Endodermal cell (in vitro differentiated cells): ENCODE measurements around the gene TRRAP. TPM values are rescaled to one million over a fixed set of nuclear protein-coding genes. Genes with fewer than 3 reads are reported as not detected.
A peak's percentile ranks its signal among the peaks of the same experiment; 100 is the strongest.

Experiments
- DNase-seq: peaks from one replicate; pipeline ENCODE4 v3.0.0-alpha.2; 2017
- H3K27ac ChIP-seq: 2 replicates; pipeline ENCODE4 v1.5.1; 2013; ENCODE audit warnings: mild to moderate bottlenecking, low read depth, low read length, moderate library complexity
- H3K27me3 ChIP-seq: 2 replicates; pipeline ENCODE4 v1.6.1; 2013; ENCODE audit warnings: mild to moderate bottlenecking, low read length, moderate library complexity; ENCODE audit not compliant: insufficient read depth, control insufficient read depth, poor library complexity, severe bottlenecking
- H3K36me3 ChIP-seq: 2 replicates; pipeline ENCODE4 v1.7.0; 2013; ENCODE audit warnings: mild to moderate bottlenecking, low read length, moderate library complexity; ENCODE audit not compliant: control insufficient read depth, insufficient read depth
- H3K4me1 ChIP-seq: one replicate; pipeline ENCODE4 v1.7.0; 2013; ENCODE audit warnings: low read length; ENCODE audit not compliant: control insufficient read depth, insufficient read depth
- H3K4me3 ChIP-seq: 2 replicates; pipeline ENCODE4 v1.5.1; 2013; ENCODE audit warnings: mild to moderate bottlenecking, low read length, moderate library complexity
- H3K9ac ChIP-seq: 2 replicates; pipeline ENCODE4 v1.6.1; 2013; ENCODE audit warnings: mild to moderate bottlenecking, low read length, moderate library complexity; ENCODE audit not compliant: poor library complexity, severe bottlenecking; ENCODE audit errors: extremely low read depth
- H3K9me3 ChIP-seq: 2 replicates; pipeline ENCODE4 v1.6.1; 2013; ENCODE audit warnings: mild to moderate bottlenecking, low read length, moderate library complexity; ENCODE audit not compliant: control insufficient read depth
- H3K27ac Mint-ChIP-seq: 2 replicates; pipeline ENCODE4 v1.8.0; 2020; ENCODE audit warnings: mixed read lengths
- H3K27me3 Mint-ChIP-seq: 2 replicates; pipeline ENCODE4 v1.8.0; 2021; ENCODE audit warnings: mild to moderate bottlenecking, mixed read lengths; ENCODE audit not compliant: insufficient read depth
- H3K36me3 Mint-ChIP-seq: 2 replicates; pipeline ENCODE4 v1.8.0; 2020; ENCODE audit warnings: low read depth, mixed read lengths
- H3K4me1 Mint-ChIP-seq: 2 replicates; pipeline ENCODE4 v1.8.0; 2020; ENCODE audit warnings: mixed read lengths
- H3K4me3 Mint-ChIP-seq: 2 replicates; pipeline ENCODE4 v1.8.0; 2020; ENCODE audit warnings: mild to moderate bottlenecking, moderate library complexity, mixed read lengths
- H3K9me3 Mint-ChIP-seq: 2 replicates; pipeline ENCODE4 v1.8.0; 2020; ENCODE audit warnings: mild to moderate bottlenecking, mixed read lengths
- WGBS, 2 experiments: methylation state at CpG; one replicate each; pipeline versions ENCODE4 v1.1.5 to v1.1.7; 2013; ENCODE audit warnings: missing lambda C conversion rate in 2 of 2, mixed read lengths in 1 of 2; ENCODE audit not compliant: insufficient coverage in 1 of 2, insufficient read length in 1 of 2; 5-methylcytosine and 5-hydroxymethylcytosine counted together
- total RNA-seq, 2 donors: library from RNA; stranded (reverse); fragmentation: NEBNext Ultra II Directional in 1 of 2; extraction: Animal tissue kit (Norgen Biotek cat#: 25700) in 1 of 2; gene quantifications; 2 replicates in 1 of 2; 3 replicates in 1 of 2; pipeline ENCODE4 v1.2.1, GENCODE V29; 2021
- TF ChIP-seq, protein P1 (sequence below): fragments of 200-600 bp; sonication (generic); conservative IDR thresholded peaks from 2 replicates; pipeline ENCODE4 v1.5.0; 2021; ENCODE audit warnings: antibody characterized with exemption, mild to moderate bottlenecking

TRRAP gene
- total RNA-seq, 2 donors from 2014 or later = 64.3 to 68.8 TPM

DNA sequence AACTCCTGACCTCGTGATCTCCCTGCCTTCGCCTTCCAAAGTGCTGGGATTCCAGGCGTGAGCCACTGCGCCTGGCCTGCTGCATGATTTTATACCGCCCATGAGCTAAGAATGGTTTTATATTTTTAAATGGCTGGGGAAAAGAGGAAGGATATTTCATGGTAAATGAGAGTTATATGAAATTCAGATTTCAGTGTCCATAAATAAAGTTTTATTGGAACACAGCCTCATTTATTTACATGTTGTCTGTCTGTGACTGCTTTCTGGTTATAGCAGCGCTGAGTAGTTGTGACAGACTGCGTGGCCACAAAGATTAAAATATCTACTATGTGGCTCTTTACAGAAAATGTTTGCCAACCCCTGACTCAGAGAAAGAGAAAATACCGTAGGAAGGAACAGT lies 2.2 kb downstream of the TRRAP start:
- peaks cover 38% of the 10 kb centered on the region for H3K36me3 Mint-ChIP-seq
- H3K27ac Mint-ChIP-seq = no peak overlapping the region
- H3K27me3 Mint-ChIP-seq = no peaks in the 10 kb centered on the region
- TF ChIP-seq, protein P1, sequence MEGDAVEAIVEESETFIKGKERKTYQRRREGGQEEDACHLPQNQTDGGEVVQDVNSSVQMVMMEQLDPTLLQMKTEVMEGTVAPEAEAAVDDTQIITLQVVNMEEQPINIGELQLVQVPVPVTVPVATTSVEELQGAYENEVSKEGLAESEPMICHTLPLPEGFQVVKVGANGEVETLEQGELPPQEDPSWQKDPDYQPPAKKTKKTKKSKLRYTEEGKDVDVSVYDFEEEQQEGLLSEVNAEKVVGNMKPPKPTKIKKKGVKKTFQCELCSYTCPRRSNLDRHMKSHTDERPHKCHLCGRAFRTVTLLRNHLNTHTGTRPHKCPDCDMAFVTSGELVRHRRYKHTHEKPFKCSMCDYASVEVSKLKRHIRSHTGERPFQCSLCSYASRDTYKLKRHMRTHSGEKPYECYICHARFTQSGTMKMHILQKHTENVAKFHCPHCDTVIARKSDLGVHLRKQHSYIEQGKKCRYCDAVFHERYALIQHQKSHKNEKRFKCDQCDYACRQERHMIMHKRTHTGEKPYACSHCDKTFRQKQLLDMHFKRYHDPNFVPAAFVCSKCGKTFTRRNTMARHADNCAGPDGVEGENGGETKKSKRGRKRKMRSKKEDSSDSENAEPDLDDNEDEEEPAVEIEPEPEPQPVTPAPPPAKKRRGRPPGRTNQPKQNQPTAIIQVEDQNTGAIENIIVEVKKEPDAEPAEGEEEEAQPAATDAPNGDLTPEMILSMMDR = no peak
- Histone ChIP-seq H3K27ac (no peak overlapping the region), H3K27me3 (no peaks in the 10 kb centered on the region), H3K36me3 (peaks cover 49% of the 10 kb centered on the region), H3K9ac (no peak overlapping the region), H3K4me3 (peak overlapping the region; percentile 98), H3K9me3 (no peaks in the 10 kb centered on the region), H3K4me1 (no peaks in the 10 kb centered on the region)
- DNase-seq = no peak
- no peaks in the 10 kb centered on the region for H3K9me3 Mint-ChIP-seq
- H3K4me1 Mint-ChIP-seq = peaks cover 6% of the 10 kb centered on the region
- H3K4me3 Mint-ChIP-seq = peak overlapping the region; percentile 79
- WGBS, 2 experiments = 95 to 96% methylated on average over 6 to 8 of the region's 8 CpGs

DNA sequence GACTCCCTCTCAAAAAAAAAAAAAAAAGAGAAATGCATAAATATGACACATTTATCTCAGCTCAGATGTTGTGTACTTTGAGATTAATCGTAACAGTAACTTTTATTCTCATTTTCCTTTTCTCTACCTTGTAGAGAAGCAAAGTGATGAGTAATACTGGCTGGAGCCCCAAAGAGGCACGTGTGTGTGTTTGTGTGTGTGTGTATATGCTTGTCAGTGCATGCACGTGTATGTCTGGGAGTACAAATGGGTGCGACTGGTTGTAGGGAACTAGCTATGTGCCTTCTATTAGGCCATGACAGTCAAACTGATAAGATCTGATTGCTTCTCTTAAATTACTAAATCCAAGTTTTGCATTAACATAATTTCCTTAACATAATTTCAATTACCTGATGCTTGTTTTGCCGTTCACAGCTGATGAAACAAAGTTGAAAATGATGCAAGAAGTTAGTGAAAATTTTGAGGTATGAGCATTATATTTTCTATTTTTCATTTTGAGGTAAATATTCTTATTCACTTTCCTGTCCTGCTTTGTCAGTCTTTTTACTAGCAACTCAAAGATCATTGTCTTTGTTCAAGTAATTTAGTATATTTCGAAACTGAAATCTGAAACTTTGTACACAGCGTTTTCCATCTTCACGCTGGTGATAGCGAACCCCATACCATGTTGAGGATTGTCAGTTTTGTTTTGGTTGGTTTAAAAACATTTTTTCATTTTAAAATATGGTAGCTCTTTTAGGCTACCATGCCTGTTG lies 3.4 kb downstream of the TRRAP start:
- Histone ChIP-seq H3K27me3 (no peaks in the 10 kb centered on the region), H3K36me3 (peaks cover 58% of the 10 kb centered on the region), H3K4me1 (no peaks in the 10 kb centered on the region), H3K9me3 (no peaks in the 10 kb centered on the region), H3K4me3 (no peak overlapping the region), H3K9ac (no peak overlapping the region), H3K27ac (no peak overlapping the region)
- H3K4me1 Mint-ChIP-seq = peaks cover 6% of the 10 kb centered on the region
- 94% methylated on average over 9 of the region's 9 CpGs; no CpG with 5 or more reads in 1 of the 2 experiments for WGBS, 2 experiments
- H3K9me3 Mint-ChIP-seq = no peaks in the 10 kb centered on the region
- TF ChIP-seq, protein P1 = no peak
- peaks cover 46% of the 10 kb centered on the region for H3K36me3 Mint-ChIP-seq
- no peak overlapping the region for H3K4me3 Mint-ChIP-seq
- no peak overlapping the region for H3K27ac Mint-ChIP-seq
- no peaks in the 10 kb centered on the region for H3K27me3 Mint-ChIP-seq
- DNase-seq = no peak

DNA sequence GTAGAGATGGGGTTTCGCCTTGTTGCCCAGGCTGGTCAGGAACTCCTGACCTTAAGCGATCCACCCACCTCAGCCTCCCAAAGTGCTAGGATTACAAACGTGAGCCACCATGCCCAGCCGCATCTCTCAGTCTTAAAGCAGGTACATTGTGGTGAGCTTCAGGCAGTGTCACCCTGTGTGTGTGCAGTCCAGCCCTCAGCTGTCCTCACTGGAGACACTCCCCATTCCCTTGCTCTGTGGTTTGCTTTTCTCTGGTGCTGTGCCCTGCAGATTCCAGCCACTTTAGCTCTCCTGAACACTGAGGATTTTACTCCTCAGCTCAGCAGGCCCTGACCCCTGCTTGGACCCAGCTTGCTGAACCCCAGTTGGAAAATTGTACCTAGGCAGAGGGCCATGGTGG lies 6.1 kb downstream of the TRRAP start:
- Histone ChIP-seq H3K36me3 (peaks cover 78% of the 10 kb centered on the region), H3K27me3 (no peaks in the 10 kb centered on the region), H3K27ac (no peak overlapping the region), H3K4me1 (no peaks in the 10 kb centered on the region), H3K9ac (no peak overlapping the region), H3K9me3 (peaks cover 6% of the 10 kb centered on the region), H3K4me3 (no peak overlapping the region)
- whole genome bisulfite sequencing, 2 experiments = 89 to 92% methylated on average over 4 of the region's 4 CpGs
- no peaks in the 10 kb centered on the region for H3K9me3 Mint-ChIP-seq
- DNase-seq = no peak
- TF ChIP-seq, protein P1 = no peak
- H3K27me3 Mint-ChIP-seq = peaks cover 2% of the 10 kb centered on the region
- H3K4me3 Mint-ChIP-seq = no peak overlapping the region
- H3K36me3 Mint-ChIP-seq = peaks cover 66% of the 10 kb centered on the region
- H3K27ac Mint-ChIP-seq = no peak overlapping the region
- peaks cover 6% of the 10 kb centered on the region for H3K4me1 Mint-ChIP-seq
